Measurements from ENCODE around the gene ENO2.

ENO2 gene

DNA sequence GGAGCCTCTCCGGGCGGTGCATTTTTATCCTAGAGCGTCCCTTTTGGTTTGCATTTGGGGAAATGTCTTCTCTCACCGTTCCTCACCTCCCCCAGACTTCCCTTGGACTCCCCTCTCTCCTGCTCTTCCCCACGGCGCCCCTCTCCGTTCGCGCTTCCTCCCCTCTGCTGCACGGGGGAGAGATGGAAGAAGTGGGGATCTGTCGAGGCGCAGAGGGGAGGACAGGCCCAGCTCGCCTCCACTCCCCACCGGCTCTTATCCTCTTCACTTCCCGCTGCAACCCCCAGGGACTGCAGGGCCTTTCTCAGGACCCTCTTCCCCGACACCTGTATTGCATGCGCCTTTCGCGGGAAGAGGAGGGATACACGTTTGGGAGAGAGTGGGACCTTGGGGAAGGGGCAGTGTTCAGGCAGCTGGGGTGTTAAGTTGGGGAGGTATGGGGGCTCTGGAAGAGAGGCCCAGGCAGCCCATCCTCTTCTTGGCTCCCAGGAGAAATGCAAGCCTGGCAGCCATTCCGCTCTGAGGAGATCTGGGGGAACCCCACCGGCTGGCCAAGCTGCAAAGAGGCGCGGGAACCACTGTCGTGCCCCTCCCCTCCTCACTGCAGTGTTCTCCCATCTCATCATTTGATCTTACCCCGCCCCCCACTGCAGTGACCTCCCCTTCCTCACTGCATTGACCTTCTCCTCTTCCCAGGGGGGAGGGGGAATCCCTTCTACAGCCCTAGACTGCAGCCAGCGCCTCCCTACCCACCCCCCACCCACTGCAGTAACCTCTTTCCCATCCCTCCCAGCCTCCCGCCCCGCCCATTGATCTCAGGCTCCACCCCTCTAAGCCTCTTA, 788 bp downstream of the ENO2 start:
- no peak for DNase-seq

DNA sequence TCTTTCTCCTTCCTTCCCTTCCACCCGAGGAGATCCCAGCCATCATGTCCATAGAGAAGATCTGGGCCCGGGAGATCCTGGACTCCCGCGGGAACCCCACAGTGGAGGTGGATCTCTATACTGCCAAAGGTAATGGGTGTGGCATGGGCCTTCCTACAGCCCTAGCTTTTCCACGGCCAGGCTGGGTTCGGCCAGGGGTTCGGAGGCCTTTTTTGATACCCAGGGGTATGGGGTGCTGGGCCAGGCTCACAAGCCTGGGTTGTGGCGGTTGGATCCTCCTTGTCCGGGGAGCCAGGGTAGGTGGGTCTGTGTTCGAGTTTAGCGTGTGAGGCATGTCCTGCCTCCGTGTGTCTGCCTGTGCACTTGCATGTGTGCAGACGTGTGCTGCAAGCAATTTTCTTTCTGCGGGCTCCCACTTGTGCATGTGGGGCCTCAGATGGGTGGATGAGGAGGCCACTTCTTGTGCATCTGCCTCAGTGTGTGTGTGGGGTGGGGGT, 1.5 kb downstream of the ENO2 start:
- no peak for DNase-seq

DNA sequence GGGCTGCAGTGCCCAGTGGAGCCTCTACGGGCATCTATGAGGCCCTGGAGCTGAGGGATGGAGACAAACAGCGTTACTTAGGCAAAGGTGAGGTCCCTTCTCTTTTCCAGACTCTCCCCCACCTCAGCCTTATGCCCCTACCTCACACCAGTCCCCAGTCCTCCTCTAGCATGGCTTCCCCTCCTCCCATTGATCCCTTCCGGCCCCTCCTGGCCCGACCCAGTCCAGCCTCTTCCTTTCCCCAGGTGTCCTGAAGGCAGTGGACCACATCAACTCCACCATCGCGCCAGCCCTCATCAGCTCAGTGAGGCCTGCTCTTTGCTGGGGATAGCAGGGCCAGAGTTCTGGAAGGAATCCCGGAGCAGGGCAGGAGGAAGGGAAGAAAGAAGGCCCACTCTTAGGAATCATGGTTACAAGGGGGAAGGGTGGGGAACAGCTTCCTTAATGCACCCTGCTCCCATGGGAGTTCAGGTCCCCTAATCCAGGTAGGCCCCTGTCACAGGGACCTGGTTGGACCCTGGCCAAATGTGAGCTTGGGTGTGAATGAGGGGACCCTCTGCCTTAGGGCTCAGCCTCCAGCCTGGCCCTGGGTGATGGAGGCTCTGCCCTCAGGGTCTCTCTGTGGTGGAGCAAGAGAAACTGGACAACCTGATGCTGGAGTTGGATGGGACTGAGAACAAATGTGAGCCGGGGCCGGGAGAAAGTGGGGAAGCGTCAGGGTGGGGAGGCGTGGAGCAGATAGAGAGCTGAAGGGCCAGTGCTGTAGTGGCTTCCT, 2.2 kb downstream of the ENO2 start:
- no peak for DNase-seq

DNA sequence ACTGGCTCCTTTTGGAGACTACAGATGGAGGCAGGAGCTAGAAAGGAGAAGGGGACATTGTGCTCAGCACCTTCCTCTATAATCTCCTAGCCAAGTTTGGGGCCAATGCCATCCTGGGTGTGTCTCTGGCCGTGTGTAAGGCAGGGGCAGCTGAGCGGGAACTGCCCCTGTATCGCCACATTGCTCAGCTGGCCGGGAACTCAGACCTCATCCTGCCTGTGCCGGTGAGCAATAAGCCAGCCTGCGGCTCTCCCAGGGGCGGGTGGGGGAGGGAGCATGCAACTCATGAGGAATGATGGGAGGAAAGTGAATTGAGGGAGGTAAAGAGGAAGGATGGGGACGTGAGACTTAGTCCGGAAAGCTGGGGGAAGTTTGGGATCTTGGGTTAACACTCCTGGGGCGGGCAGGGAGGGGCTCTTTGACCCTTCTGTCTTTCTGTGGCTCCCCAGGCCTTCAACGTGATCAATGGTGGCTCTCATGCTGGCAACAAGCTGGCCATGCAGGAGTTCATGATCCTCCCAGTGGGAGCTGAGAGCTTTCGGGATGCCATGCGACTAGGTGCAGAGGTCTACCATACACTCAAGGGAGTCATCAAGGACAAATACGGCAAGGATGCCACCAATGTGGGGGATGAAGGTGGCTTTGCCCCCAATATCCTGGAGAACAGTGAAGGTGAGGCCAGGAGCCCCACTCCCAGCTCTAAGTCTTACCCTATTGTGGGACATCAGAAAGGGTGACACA, 3.3 kb downstream of the ENO2 start:
- no peak for DNase-seq

DNA sequence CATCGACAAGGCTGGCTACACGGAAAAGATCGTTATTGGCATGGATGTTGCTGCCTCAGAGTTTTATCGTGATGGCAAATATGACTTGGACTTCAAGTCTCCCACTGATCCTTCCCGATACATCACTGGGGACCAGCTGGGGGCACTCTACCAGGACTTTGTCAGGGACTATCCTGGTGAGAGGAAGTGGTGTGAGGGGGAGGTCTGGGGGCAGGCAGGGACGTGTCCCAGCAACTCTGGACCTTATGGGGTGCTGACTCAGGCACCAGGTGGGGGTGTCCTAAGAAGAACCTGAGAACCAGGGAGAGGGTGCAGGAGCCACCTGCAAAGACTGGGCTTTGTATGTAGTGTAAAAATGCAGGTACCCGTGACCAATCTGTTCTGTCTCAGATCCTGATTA, 5.2 kb downstream of the ENO2 start:
- no peak for DNase-seq

DNA sequence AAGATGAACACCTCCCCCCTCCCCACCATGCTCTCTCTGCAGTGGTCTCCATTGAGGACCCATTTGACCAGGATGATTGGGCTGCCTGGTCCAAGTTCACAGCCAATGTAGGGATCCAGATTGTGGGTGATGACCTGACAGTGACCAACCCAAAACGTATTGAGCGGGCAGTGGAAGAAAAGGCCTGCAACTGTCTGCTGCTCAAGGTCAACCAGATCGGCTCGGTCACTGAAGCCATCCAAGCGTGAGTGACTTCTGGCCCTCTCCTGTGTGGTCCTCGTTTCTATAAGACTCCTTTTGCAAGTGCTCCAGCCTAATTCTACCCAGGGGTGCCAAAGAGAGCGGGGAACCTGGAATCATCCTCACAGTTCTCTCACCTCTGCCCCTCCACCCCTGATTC, 7.2 kb downstream of the ENO2 start:
- DNase-seq, result no peak

DNA sequence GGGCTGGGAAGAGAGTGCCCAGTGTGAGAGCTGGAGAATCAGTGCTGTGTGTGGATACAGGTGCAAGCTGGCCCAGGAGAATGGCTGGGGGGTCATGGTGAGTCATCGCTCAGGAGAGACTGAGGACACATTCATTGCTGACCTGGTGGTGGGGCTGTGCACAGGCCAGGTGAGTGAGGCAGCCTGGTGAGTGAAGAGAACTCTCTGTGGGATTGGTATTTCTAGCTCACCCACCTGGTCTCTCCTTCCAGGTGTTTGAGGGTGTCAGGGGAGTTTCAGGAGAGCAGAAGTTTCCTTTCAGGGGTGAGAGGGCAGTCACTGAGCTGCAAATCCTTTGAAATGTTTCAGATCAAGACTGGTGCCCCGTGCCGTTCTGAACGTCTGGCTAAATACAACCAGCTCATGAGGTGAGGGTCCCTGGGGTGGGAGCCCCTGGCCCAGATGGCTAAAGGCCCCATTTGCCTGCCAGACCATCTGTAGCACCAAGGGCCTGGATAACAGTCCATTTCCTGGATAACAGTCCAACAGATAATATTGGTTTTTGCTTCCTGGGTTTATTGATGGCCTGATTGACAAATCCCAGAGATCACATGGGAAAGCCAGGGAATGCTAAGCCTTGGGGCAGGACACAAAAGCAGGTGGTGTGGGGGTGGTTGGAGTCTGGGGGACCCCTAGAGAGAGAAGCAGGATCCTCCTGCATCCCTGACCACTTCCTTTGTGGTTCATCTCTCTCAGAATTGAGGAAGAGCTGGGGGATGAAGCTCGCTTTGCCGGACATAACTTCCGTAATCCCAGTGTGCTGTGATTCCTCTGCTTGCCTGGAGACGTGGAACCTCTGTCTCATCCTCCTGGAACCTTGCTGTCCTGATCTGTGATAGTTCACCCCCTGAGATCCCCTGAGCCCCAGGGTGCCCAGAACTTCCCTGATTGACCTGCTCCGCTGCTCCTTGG, 7.9 kb downstream of the ENO2 start:
- no peak for DNase-seq

DNA sequence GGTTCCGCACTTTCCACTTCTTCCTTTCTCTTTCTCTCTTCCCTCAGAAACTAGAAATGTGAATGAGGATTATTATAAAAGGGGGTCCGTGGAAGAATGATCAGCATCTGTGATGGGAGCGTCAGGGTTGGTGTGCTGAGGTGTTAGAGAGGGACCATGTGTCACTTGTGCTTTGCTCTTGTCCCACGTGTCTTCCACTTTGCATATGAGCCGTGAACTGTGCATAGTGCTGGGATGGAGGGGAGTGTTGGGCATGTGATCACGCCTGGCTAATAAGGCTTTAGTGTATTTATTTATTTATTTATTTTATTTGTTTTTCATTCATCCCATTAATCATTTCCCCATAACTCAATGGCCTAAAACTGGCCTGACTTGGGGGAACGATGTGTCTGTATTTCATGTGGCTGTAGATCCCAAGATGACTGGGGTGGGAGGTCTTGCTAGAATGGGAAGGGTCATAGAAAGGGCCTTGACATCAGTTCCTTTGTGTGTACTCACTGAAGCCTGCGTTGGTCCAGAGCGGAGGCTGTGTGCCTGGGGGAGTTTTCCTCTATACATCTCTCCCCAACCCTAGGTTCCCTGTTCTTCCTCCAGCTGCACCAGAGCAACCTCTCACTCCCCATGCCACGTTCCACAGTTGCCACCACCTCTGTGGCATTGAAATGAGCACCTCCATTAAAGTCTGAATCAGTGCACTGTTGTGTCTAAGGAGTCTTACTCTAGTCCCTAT, 8.8 kb downstream of the ENO2 start:
- no peak for DNase-seq

DNA sequence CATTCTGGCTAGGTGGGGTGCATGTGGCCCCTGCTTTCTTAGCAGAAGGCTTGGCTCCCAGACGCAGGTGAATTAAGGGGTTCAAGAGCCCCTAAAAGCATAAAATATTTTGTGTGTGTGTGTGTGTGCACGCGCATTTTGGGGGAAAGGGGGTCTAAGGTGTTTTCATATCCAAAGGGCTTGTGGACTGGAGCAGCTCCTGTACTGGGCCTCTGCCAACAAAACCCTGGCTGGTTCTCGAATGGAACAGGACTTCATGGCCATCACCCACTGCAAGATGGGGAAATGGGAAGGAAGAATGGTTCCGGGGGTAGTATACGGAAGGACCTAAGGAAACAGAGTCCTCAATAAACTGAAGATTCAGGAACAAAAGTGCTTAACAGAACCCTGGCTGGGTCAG, 9.5 kb downstream of the ENO2 start:
- no peak for DNase-seq

DNA sequence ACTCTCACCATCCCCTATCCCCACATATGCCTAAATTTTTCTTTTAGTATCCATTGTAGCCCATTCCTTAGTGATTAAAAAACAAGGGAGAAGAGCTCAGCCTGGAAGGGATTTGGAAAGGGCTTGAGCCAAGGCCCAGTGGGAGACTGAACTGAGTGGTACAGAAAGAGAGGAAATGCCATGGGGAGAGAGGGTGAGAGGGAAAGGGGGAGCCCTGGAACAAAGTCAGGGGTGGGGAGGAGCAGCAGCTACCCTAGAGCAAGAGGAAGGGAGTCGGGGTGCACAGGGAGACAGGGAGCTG, 10.8 kb downstream of the ENO2 start:
- no peak for DNase-seq

DNA sequence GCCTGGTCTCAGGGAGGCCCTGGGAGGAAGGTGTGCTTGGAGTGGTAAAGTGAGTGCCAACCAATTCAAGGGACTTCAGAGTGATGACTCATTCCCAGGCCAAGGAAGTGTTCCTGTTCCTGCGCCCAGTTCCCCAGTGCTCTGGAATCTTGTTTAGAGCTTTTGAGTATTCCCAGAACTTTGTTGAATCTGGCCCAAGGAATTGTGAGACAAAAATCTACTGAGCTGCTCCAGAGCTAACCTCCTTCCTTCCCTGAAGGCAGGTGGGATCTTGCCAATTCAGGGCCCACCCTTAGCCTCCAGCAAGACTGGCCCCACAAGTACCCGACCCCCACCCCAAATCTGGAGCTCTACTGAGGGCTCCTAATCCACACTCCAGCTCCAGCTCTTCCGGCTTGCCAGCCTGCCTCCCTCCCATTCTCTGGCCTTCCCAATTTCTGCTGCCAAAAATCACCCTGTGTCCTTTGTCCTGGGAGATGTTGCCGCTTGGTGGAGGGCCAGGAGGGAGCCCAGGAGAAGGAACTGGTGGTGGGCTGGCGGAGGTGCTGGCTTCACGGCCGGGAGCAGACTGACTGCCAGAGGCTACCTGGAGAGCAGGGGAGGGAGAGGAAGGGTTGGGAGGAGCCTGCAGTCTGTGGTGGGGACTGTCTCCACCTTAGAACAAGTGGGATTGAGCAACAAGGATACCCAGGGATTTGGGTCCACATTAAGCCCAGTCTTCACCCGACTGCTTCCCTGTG, 11.3 kb downstream of the ENO2 start:
- DNase-seq, result no peak

DNA sequence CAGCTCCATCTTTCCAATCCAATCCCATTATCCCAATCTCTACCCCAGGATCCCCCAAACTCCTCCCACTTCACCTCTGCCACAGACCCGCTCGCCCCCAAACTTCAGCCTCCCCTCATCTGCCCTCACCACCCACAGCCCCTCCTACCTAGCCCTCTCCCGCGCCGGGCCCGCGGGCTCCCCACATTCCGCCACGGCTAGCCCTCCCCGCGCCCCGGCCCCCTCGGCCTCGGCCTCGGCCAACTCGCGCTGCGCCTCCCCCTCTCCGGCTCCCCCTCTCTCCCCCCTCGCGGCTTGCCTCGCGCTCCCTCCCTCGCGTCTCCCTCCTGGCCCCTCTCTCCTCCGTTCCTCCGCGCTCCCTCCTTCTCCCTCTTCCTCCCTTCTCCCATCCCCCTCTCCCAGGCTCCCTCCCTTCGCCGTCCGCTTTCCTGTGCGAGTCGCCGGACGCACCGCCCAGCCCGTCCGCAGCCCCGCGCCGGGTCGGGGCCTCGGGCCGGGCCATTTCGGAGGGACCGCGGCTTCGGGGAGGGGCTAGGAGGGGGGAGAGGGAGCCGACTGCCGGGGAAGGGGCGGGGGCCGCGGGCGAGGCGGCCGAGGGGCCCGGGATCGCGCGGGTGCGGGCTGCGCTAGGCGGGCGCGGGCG, 13.1 kb downstream of the ENO2 start, which contains the start of gene ATN1:
Gene ATN1 (plus strand): TSS at position 581 of the 643 bp plus-strand sequence. CDS start 6,043 bp downstream, outside the sequence.
- no peak for DNase-seq

DNA sequence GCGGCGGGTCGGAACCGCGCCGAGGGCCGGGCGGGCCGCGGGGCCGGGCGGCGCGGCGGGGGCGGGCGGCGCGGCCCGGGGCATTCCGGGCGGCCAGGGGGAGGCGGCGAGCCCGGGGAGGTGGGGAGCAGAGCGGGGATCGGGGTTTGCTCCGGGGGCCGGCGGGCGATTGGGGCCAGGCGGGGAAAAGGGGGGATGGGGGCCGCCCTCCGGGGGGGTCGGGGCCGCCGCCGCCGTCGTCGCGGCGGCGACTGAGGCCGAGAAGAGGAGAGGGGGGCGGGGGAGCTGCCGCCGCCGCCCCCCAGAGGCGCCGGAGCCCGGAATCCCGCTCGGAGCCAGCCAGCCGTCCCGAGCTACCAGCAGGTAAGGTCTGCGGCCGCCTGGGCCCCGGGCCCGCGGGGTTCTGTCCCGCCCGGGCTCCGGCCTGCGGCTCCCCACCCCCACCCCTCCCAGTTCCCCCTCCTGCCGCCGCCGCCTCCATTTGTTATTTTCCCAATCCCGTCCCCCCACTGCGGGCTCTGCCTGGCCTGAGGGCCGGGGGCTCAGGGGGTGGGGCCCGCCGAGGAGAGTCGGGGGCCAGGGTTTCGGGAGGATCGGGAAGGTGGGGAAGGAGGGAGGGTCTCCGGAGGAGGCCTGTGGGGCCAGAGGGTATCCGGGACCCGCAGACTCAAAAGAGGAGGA, 13.8 kb downstream of the ENO2 start:
- no peak for DNase-seq

DNA sequence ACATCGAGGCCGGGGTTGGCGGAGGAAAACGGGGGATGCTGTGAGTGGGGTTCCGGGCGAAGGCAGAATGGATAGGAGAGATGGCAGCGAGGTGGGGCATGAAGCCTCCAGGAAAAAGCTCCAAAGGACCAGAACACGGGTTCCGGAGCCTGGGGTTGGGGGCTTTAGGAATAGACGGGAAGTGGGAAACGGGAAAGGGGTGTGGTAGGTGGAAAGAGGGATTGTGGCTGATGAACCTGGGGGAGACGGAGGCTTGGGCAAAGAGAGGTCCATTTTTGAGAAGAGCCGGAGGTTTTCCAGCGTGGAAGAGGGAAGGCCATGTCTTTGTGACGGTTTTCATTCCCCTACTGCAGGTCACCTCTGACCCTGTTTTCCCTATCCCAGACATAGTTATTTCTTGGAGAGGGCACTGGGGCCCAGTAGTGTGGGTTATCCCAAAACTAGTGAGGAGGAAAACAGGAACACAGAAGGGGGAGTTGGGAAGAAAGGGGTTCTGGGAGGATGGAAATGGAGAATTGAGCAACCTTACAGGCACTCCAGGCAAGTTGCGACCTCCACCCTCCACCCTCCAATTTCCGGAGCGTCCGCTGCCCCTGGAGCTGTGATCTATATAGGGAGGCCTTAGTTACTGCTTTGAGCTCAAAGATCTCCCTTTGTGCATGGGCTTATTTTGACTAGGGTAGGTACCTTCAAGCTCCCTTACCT, 14.5 kb downstream of the ENO2 start:
- DNase-seq, result no peak

DNA sequence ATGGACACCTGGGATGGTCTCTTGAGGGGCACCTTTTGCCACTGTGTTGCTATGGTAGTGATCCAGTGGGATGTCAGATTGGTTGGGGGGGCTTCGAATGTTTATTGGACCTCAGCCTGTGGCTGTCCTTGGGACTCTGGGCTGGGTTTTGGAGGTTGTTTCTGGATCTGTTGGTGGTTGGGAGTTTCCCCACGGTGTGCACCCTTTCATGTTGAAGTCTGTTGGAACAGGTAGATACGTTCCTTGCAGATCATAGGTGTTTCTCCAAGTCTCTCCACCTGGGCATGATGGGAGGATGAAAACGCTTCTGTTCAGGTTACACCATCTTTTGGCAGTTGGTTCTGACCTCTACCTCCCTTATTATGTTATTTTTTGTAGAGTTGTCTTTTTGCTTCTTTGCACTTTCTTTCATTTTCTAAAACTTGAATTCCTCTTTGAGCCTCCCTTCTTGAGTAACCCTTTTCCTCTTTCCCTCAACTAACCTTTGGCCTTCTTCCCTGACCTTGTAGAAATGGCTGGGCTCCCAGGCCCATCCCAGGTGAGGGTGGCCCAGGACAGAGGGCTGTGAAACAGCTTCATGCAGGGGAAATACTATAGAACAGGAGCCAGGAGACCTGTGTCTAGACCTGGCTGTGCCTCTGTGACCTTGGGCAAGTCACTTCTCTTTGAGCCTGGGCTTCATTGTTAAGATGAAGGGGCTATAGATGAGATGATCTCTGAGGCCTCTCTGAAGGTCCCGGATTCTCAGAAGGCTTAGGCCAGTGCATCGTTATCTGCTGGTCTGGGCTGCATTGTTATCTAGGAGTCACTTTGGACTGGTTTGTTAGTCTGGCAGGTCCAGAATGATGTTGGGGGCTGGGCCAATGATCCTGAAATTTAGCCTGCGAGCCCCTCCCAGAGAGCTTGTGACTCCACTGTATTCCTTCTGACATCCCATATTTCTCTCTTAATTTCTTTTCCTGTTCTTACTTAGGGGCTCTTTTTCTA, 15.4 kb downstream of the ENO2 start:
- no peak for DNase-seq

DNA sequence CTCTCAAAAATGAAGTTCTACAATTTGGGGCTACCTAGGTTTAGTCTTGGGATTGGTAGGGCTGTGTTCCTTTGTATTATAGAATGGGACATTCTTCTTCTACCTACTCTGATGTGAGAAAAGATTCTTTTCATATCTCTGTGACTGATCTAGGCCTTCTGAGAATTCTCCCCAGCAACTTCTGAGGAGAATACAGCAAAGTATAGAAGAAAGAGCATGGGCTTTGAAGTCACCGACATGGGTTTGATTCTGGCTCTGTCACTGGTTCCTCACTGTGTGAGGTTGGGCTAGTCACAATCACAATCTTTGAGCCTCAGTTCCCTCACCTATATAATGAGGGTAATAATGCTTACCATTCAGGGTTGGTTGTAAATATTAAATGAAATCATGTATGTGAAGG, 18.4 kb downstream of the ENO2 start:
- DNase-seq, result no peak

DNA sequence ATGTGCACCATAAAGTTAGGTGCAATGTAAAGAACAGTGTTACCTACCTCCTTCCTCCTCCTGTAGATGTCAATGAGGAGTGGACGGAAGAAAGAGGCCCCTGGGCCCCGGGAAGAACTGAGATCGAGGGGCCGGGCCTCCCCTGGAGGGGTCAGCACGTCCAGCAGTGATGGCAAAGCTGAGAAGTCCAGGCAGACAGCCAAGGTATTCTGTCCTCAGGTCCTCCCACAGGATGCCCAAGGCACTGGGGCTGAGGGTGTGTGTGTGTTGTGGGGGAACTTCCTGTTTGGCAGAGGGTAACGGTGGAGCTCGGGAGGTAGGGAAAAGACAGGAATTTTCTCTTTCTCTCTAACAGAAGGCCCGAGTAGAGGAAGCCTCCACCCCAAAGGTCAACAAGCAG, 19.7 kb downstream of the ENO2 start:
- no peak for DNase-seq

All from NCI-H187 treated with DMSO at 0.1 percent for 48 hours (cell line).